Memory B cell (primary cell): Measurements from ENCODE around the gene RELL1.

Experiments
- ATAC-seq: fragments of 150-1000 bp; cut with Tn5 transposase; 2 replicates; pipeline ENCODE4 v1.10.0; 2021; ENCODE audit warnings: low read depth, mild to moderate bottlenecking, moderate library complexity
- DNase-seq, 2 donors: peaks; one replicate each; pipeline ENCODE4 v3.0.0; 2022; ENCODE audit warnings: low spot score in 2 of 2
- H3K27ac Mint-ChIP-seq: one replicate; pipeline ENCODE4 v1.8.0; 2022; ENCODE audit warnings: mild to moderate bottlenecking, moderate library complexity, mixed read lengths
- H3K27me3 Mint-ChIP-seq: one replicate; pipeline ENCODE4 v1.8.0; 2022; ENCODE audit warnings: mixed read lengths
- H3K36me3 Mint-ChIP-seq: one replicate; pipeline ENCODE4 v1.8.0; 2022; ENCODE audit warnings: mild to moderate bottlenecking, mixed read lengths
- H3K4me1 Mint-ChIP-seq: one replicate; pipeline ENCODE4 v1.8.0; 2022; ENCODE audit warnings: mixed read lengths
- H3K4me3 Mint-ChIP-seq: one replicate; pipeline ENCODE4 v1.8.0; 2022; ENCODE audit warnings: mild to moderate bottlenecking, moderate library complexity, mixed read lengths
- H3K9me3 Mint-ChIP-seq: one replicate; pipeline ENCODE4 v1.8.0; 2022; ENCODE audit warnings: mixed read lengths

RELL1 gene

DNA sequence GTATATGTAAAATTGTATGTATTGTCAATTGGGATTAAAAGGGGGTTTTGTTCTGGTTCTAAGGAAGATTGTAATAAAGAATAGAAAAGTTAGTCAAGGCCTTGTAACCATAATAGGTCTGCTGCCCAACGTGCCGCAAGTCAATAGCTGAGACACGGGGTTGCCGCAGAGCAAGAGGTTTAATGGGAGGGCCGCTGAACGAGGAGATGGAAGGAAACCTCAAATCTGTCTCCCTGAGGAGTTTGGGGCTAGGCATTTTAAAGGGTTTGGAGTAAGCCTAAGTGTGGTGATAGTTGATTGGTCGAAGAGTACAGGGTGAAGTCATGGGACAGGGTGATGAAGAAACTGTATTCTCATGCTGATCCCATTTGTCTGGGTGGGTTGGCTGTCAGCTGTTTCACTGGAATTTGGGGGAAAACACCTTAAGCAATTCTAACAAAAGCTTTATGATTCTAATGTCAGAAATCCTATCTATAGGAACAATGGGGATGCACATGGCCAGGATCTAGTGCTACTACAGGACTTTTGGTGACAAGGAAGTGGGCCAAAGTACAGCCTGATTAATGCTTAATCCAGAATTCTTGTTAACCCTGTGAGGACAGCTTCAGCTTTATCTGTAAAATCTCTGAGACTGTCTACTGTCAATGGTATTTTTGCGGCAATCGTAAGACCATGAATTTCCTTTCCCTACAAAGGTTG, 86.9 kb downstream of the RELL1 start:
- H3K9me3 Mint-ChIP-seq: no peaks in the 10 kb centered on the region
- DNase-seq (no peak), ATAC-seq (no peak)
- H3K36me3 Mint-ChIP-seq: no peaks in the 10 kb centered on the region
- H3K4me1 Mint-ChIP-seq: peaks cover 2% of the 10 kb centered on the region
- H3K4me3 Mint-ChIP-seq: no peak overlapping the region
- peaks cover 4% of the 10 kb centered on the region for H3K27me3 Mint-ChIP-seq
- no peak overlapping the region for H3K27ac Mint-ChIP-seq

DNA sequence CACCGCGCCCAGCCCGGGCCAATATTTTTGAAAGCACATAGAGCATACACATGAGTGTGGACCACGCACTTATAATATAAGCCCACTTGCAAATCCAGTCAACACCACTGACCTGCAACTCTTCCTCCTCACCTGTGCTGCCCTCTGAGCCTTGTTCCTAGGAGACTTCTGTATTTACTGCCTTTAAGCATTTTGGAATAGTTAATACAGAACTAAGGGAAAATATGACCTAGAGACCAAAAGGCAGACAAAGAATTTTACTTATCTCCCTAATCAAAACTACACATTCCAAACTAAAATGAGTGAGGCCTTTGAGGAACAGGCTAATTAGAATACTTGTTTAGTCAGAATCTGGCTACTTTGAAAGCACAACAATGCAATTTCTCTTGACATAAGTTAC, 89.1 kb downstream of the RELL1 start:
- Mint-ChIP-seq H3K27ac (no peak overlapping the region), H3K4me3 (no peak overlapping the region), H3K9me3 (no peaks in the 10 kb centered on the region), H3K4me1 (no peaks in the 10 kb centered on the region), H3K27me3 (peaks cover 1% of the 10 kb centered on the region), H3K36me3 (no peaks in the 10 kb centered on the region)
- no peak for ATAC-seq
- no peak for DNase-seq

- no peaks in the 10 kb centered on the region for H3K27me3 Mint-ChIP-seq
- ATAC-seq (no peak), DNase-seq (no peak)
- H3K9me3 Mint-ChIP-seq: no peaks in the 10 kb centered on the region
- H3K4me3 Mint-ChIP-seq: no peak overlapping the region
- H3K4me1 Mint-ChIP-seq: no peaks in the 10 kb centered on the region
- no peaks in the 10 kb centered on the region for H3K36me3 Mint-ChIP-seq
- no peak overlapping the region for H3K27ac Mint-ChIP-seq
Observed at GRCh38 chr4:37595875-37596680, 90.1 kb downstream of the RELL1 start.

DNA sequence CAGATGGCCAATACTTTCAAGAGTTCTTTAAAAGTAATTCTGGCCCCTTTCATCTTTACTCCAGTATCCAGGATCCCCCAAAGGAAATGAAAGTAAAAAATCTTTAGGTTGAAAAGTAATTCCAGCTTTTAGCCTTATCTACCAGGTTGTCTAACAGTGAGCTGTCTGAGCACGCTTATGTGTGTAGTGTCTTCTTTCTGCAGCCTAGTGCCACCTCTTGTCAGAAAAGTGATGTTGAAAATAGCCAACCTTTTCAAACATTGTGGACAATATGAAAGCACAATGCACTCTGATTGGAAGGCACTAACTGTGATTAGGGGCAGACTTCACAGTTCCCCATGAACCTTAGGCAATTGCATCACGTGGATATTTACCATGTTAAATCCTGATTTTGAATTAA, 92.1 kb downstream of the RELL1 start:
- Mint-ChIP-seq H3K27me3 (peaks cover 4% of the 10 kb centered on the region), H3K4me1 (no peaks in the 10 kb centered on the region), H3K9me3 (no peaks in the 10 kb centered on the region), H3K36me3 (no peaks in the 10 kb centered on the region), H3K27ac (no peak overlapping the region), H3K4me3 (no peak overlapping the region)
- no peak for ATAC-seq
- no peak for DNase-seq

DNA sequence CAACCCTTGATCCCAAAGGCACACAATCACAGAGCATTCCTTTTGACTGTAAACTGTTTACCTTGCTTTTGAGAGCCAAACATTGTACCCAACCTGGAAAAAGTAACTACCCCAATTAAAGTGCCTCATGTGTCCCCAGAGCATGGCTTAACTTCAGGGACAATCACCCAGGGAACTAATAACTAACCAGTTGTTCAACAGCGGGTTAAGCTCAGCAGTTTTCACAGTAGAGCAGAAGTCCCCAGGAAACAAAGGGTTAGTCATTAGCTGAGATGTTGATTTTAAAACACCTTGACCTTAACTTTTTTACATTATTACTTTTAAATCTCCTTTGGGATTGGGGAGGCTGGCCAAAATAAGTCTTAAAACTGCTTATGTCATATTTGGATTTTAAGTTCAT, 94.8 kb downstream of the RELL1 start:
- no peak for ATAC-seq
- H3K27me3 Mint-ChIP-seq: peaks cover 5% of the 10 kb centered on the region
- H3K9me3 Mint-ChIP-seq: no peaks in the 10 kb centered on the region

DNA sequence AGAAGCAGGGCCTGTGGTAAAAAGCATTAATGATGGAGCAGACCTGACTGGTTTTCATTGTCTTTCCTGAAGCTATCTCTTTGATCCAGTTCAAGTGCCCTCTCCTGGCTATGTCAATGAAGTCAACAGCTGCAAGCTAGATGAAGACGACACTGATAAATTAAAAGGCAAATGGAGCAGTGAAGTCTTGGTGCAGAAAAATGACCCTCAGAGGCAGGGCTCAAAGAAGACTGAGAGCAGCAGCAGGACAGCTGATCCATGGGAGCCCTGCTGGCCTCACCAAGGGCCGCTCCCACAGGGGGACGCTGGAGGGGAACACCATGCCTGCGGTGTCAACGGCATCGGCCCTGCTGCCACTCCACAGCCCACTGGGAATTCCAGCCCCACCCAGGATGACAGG, 96.2 kb downstream of the RELL1 start:
- Mint-ChIP-seq H3K4me3 (no peak overlapping the region), H3K4me1 (no peaks in the 10 kb centered on the region), H3K27ac (no peak overlapping the region), H3K9me3 (no peaks in the 10 kb centered on the region), H3K27me3 (peaks cover 7% of the 10 kb centered on the region), H3K36me3 (no peaks in the 10 kb centered on the region)
- no peak for ATAC-seq
- DNase-seq: no peak

More for the DNA sequence above, 94.8 kb downstream of the RELL1 start:
- no peak overlapping the region for H3K27ac Mint-ChIP-seq
- H3K4me3 Mint-ChIP-seq: no peak overlapping the region
- DNase-seq: no peak
- H3K4me1 Mint-ChIP-seq: no peaks in the 10 kb centered on the region
- H3K36me3 Mint-ChIP-seq: no peaks in the 10 kb centered on the region

- Mint-ChIP-seq H3K4me1 (no peaks in the 10 kb centered on the region), H3K27ac (no peak overlapping the region), H3K27me3 (peaks cover 21% of the 10 kb centered on the region), H3K4me3 (no peak overlapping the region), H3K9me3 (no peaks in the 10 kb centered on the region), H3K36me3 (no peaks in the 10 kb centered on the region)
- ATAC-seq: no peak
- DNase-seq: no peak
Observed at GRCh38 chr4:37588150-37588549, 98.0 kb downstream of the RELL1 start.

GRCh38 chr4:37586194-37586593, 100.0 kb downstream of the RELL1 start:
- no peak for DNase-seq
- no peak overlapping the region for H3K4me3 Mint-ChIP-seq
- H3K27me3 Mint-ChIP-seq: peaks cover 24% of the 10 kb centered on the region
- H3K36me3 Mint-ChIP-seq: no peaks in the 10 kb centered on the region
- no peaks in the 10 kb centered on the region for H3K9me3 Mint-ChIP-seq
- ATAC-seq: no peak
- H3K4me1 Mint-ChIP-seq: no peaks in the 10 kb centered on the region
- no peak overlapping the region for H3K27ac Mint-ChIP-seq

DNA sequence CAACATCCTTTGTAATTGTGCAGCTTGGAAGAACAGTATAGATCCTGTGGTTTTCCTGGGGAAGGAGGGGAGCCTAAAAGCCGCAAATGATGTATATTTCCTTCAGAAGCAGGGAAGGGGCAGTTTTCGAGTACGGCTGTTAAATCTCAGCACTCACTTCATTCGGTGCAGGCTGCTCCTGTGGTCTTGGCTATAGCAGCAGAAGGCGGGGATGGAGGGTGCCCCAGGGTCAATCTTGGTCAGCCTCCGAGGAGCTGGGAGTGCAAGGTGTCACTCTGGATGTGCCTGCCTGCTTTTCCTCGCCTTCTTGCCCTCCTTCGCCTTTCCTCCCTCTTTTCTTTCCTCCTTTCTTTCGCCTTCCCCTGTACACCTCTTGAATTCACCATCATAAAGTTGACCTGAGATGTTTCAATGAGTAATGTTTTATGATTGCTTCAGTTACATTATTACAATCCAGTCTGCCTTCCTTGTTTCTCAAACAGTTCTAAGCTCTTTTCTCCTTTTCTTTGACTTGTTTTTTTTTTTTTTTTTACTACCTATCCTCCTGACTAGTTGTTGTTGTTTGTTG, 101.6 kb downstream of the RELL1 start:
- peaks cover 8% of the 10 kb centered on the region for H3K9me3 Mint-ChIP-seq
- no peak overlapping the region for H3K4me3 Mint-ChIP-seq
- H3K27me3 Mint-ChIP-seq: peaks cover 22% of the 10 kb centered on the region
- H3K36me3 Mint-ChIP-seq: peaks cover 3% of the 10 kb centered on the region
- no peak for DNase-seq
- H3K27ac Mint-ChIP-seq: no peak overlapping the region
- no peaks in the 10 kb centered on the region for H3K4me1 Mint-ChIP-seq
- ATAC-seq: no peak

DNA sequence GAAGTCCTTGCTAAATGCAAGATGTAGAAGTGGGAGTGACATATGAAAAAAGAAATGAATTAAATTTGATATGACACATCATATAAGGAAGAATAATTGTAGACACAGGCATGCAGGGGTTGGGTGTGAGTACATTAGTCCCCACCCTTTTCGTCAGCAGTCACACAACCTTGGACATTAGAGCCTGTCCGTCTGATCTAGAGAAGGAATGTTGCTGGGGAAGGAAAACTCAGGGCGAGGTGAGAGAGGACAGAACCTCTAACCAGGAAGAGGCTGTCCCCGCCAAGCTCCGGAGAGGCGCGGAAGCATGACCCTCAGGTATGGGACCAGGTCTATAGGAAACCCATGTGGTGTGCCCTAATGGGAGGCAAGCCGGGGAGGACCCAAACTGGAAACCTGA, 102.1 kb downstream of the RELL1 start:
- no peak for ATAC-seq
- Mint-ChIP-seq H3K27me3 (peaks cover 25% of the 10 kb centered on the region), H3K9me3 (peaks cover 9% of the 10 kb centered on the region), H3K27ac (no peak overlapping the region), H3K4me1 (no peaks in the 10 kb centered on the region), H3K36me3 (peaks cover 7% of the 10 kb centered on the region), H3K4me3 (no peak overlapping the region)
- DNase-seq: no peak

GRCh38 chr4:37573566-37573965, 112.6 kb downstream of the RELL1 start:
- peaks cover 2% of the 10 kb centered on the region for H3K9me3 Mint-ChIP-seq
- H3K4me3 Mint-ChIP-seq: no peak overlapping the region
- H3K27me3 Mint-ChIP-seq: peaks cover 1% of the 10 kb centered on the region
- H3K36me3 Mint-ChIP-seq: no peaks in the 10 kb centered on the region
- H3K4me1 Mint-ChIP-seq: no peaks in the 10 kb centered on the region
- no peak for DNase-seq
- ATAC-seq: no peak
- H3K27ac Mint-ChIP-seq: no peak overlapping the region

- no peak for ATAC-seq
Observed at GRCh38 chr4:37568489-37568888, 117.7 kb downstream of the RELL1 start.

GRCh38 chr4:37567836-37568235, 118.3 kb downstream of the RELL1 start:
- DNase-seq: no peak
- Mint-ChIP-seq H3K4me3 (no peak overlapping the region), H3K4me1 (peaks cover 2% of the 10 kb centered on the region), H3K27ac (no peak overlapping the region), H3K9me3 (no peaks in the 10 kb centered on the region), H3K36me3 (no peaks in the 10 kb centered on the region), H3K27me3 (peaks cover 3% of the 10 kb centered on the region)
- no peak for ATAC-seq

More at GRCh38 chr4:37568489-37568888, 117.7 kb downstream of the RELL1 start:
- no peak for DNase-seq
- H3K4me3 Mint-ChIP-seq: no peak overlapping the region
- peaks cover 2% of the 10 kb centered on the region for H3K4me1 Mint-ChIP-seq
- no peaks in the 10 kb centered on the region for H3K36me3 Mint-ChIP-seq
- no peaks in the 10 kb centered on the region for H3K9me3 Mint-ChIP-seq
- H3K27ac Mint-ChIP-seq: no peak overlapping the region
- peaks cover 3% of the 10 kb centered on the region for H3K27me3 Mint-ChIP-seq

DNA sequence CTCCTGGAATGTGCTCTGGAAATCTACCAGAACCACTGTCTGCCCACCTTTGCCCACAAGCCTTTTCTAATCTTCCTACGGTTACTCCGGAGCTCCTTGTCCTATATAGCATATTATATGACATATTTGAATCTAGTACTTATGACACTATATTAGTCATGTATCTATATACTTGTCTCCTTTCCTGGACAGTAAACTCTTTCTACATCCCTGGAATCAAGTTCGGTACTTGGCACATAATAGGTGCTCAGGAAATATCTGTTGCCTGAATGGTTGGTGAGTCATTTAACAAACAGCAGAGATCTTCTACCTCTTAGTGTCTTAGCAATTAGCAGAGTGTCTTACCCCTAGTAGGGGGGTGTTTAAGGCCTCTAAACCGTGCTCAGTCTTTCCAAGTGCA, 123.6 kb downstream of the RELL1 start:
- no peaks in the 10 kb centered on the region for H3K36me3 Mint-ChIP-seq
- peaks cover 12% of the 10 kb centered on the region for H3K27me3 Mint-ChIP-seq
- ATAC-seq (no peak), DNase-seq (no peak)
- H3K4me3 Mint-ChIP-seq: no peak overlapping the region
- H3K27ac Mint-ChIP-seq: no peak overlapping the region
- no peaks in the 10 kb centered on the region for H3K4me1 Mint-ChIP-seq
- no peaks in the 10 kb centered on the region for H3K9me3 Mint-ChIP-seq
